Body of pancreas (tissue), 4 donors: ENCODE data around the gene TOGARAM2.

Experiments
- POLR2A ChIP-seq, 3 donors: fragments of 450-650 bp; IDR thresholded peaks; one replicate each; pipeline ENCODE4 v1.6.1; 2016; ENCODE audit warnings: antibody characterized with exemption in 3 of 3, mild to moderate bottlenecking in 2 of 3
- TF ChIP-seq, protein P1 (sequence below), 7 experiments: fragments of 450-650 bp in 4 of 7; fragments of 200-600 bp in 3 of 7; sonication (generic) in 3 of 7; IDR thresholded peaks; one replicate each; pipeline ENCODE4 v1.5.1; 2016 to 2019; ENCODE audit warnings: antibody characterized with exemption in 7 of 7

DNA sequence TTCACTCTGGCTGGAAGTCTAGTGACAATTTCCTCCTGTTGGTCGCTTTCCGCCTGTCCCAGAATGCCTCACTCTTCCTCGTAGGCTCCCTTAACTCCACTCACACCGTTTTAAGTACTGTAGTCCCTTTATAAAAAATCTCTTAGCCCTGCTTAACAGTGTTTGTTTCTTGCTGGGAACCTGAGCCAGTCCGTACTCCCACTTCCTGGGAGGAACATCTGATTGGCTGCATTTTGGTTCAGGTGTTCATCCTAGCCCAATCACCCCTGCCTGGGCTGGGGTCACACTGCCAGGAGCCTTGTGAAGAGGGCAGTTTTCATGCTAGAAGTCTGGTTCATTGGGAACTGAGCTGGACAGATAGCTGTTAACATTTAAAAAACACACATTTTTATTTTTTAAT is 25.6 kb upstream of the TOGARAM2 start:
- TF ChIP-seq, protein P1, sequence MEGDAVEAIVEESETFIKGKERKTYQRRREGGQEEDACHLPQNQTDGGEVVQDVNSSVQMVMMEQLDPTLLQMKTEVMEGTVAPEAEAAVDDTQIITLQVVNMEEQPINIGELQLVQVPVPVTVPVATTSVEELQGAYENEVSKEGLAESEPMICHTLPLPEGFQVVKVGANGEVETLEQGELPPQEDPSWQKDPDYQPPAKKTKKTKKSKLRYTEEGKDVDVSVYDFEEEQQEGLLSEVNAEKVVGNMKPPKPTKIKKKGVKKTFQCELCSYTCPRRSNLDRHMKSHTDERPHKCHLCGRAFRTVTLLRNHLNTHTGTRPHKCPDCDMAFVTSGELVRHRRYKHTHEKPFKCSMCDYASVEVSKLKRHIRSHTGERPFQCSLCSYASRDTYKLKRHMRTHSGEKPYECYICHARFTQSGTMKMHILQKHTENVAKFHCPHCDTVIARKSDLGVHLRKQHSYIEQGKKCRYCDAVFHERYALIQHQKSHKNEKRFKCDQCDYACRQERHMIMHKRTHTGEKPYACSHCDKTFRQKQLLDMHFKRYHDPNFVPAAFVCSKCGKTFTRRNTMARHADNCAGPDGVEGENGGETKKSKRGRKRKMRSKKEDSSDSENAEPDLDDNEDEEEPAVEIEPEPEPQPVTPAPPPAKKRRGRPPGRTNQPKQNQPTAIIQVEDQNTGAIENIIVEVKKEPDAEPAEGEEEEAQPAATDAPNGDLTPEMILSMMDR (IDR thresholded peaks at IDR 0.05) = no peak
- no peak for TF ChIP-seq POLR2A (IDR thresholded peaks at IDR 0.05)
